Suprapubic skin (tissue), 4 donors: Measurements from ENCODE around the gene TRMT112. TPM values are rescaled to one million over a fixed set of nuclear protein-coding genes. Genes with fewer than 3 reads are reported as not detected.

Experiments
- DNase-seq, 2 donors: peaks; one replicate each; pipeline ENCODE4 v3.0.0-alpha.2; 2019; ENCODE audit warnings: low spot score in 2 of 2
- H3K27ac ChIP-seq: fragments of 200-600 bp; sonication (generic); one replicate; pipeline ENCODE4 v1.5.1; 2019
- H3K27me3 ChIP-seq: fragments of 200-600 bp; sonication (generic); one replicate; pipeline ENCODE4 v1.5.1; 2019
- H3K36me3 ChIP-seq: fragments of 200-600 bp; sonication (generic); one replicate; pipeline ENCODE4 v1.5.1; 2019
- H3K4me1 ChIP-seq: fragments of 200-600 bp; sonication (generic); one replicate; pipeline ENCODE4 v1.5.1; 2019
- H3K4me3 ChIP-seq: fragments of 200-600 bp; sonication (generic); one replicate; pipeline ENCODE4 v1.5.1; 2019; ENCODE audit warnings: mild to moderate bottlenecking
- H3K9me3 ChIP-seq: fragments of 200-600 bp; sonication (generic); one replicate; pipeline ENCODE4 v1.5.1; 2019
- CTCF ChIP-seq, 2 donors: fragments of 200-600 bp in 1 of 2; fragments of 450-650 bp in 1 of 2; sonication (generic) in 1 of 2; IDR thresholded peaks; one replicate each; pipeline ENCODE4 v1.5.1; 2016 to 2019; ENCODE audit warnings: antibody characterized with exemption in 2 of 2, mild to moderate bottlenecking in 1 of 2, moderate library complexity in 1 of 2
- EP300 ChIP-seq: sonication (generic); formaldehyde crosslinking; IDR thresholded peaks from one replicate; pipeline ENCODE4 v1.6.1; 2017; ENCODE audit warnings: antibody characterized with exemption
- POLR2A ChIP-seq, 2 donors: fragments of 450-650 bp; IDR thresholded peaks; one replicate each; pipeline ENCODE4 v1.6.1; 2017; ENCODE audit warnings: antibody characterized with exemption in 2 of 2, mild to moderate bottlenecking in 2 of 2, moderate library complexity in 2 of 2
- POLR2AphosphoS5 ChIP-seq, 3 donors: sonication (generic); formaldehyde crosslinking; IDR thresholded peaks; one replicate each; pipeline ENCODE4 v1.6.1; 2017; ENCODE audit warnings: antibody characterized with exemption in 3 of 3
- WGBS: methylation state at CpG from one replicate; pipeline ENCODE4 v1.1.5; 2018; 5-methylcytosine and 5-hydroxymethylcytosine counted together
- total RNA-seq, 4 donors: library from RNA; depleted of rRNA; stranded (reverse); fragments of >200 nt; gene quantifications; one replicate each; pipeline ENCODE4 v1.1.0, GENCODE V29; 2016

TRMT112 gene
- total RNA-seq, 4 donors from 2014 or later = 170 to 332 (median 255) TPM

DNA sequence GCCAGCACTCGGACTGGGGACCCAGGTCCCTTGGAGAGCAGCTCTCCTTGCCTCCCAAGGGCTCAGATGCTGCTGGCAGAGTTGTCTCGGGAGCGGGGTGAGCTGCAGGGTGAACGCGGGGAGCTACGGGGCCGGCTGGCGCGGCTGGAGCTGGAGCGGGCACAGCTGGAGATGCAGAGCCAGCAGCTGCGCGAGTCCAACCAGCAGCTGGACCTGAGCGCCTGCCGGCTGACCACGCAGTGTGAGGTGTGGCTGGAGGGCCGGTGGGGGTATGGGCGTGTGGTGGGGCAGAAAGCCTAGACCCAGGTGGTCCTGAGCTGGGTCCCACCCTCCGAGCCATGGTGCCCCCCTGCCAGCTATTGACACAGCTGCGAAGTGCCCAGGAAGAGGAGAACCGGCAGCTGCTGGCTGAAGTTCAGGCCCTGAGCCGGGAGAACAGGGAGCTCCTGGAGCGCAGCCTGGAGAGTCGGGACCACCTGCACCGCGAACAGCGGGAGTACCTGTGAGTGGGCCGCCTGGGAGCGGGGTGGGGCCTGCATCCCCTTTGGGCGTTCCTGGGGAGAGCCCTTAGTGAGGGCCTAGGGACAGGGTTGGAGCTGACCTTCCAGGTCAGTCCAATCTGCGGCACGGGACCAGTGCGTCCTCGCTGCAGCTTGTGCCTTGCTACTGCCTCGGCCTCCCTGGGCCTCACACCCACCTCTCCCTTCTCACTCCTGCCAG lies 35.8 kb upstream of the TRMT112 start:
- Histone ChIP-seq H3K9me3 (no peaks in the 10 kb centered on the region), H3K27ac (no peak overlapping the region), H3K4me1 (peaks cover 32% of the 10 kb centered on the region), H3K27me3 (no peaks in the 10 kb centered on the region), H3K4me3 (no peak overlapping the region), H3K36me3 (no peaks in the 10 kb centered on the region)
- 100% methylated on average over 3 of the region's 34 CpGs for WGBS
- no peak for TF ChIP-seq CTCF (IDR thresholded peaks at IDR 0.05)
- TF ChIP-seq POLR2A (IDR thresholded peaks at IDR 0.05) = no peak
- no peak for TF ChIP-seq POLR2AphosphoS5 (IDR thresholded peaks at IDR 0.05)
- TF ChIP-seq EP300 = no peak
- DNase-seq = no peak

DNA sequence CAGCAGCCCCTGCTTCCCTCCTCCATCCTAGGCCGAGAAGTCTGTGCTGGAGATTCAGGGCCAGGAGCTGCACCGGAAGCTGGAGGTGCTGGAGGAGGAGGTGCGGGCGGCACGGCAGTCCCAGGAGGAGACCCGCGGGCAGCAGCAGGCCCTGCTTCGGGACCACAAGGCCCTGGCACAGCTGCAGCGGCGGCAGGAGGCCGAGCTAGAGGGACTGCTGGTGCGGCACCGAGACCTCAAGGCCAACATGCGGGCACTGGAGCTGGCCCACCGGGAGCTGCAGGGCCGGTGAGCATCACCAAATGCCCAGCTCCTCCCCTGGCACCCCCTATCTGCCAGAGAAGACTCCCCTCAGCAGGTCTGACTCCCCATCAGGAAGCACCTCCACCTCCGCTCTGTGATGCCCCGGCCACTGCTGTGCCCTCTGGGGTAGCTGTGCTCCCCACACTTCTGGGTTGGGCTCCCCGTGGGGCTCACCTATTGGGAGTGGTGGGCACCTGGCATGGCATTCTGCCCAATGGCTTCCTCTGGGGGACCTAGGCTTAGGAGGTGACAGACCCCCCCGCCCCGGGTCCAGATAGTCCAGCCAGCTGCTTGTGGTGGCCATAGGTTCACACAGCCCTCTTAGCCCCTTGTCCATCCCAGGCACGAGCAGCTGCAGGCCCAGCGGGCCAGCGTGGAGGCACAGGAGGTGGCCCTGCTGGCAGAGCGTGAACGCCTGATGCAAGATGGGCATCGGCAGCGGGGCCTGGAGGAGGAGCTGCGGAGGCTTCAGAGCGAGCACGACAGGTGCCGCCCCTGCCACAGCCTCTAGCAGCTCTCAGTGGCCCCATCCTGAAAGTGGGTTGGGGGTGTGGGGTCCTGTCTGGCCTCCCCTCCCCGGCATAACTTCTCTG lies 35.0 kb upstream of the TRMT112 start:
- Histone ChIP-seq H3K4me1 (peaks cover 27% of the 10 kb centered on the region), H3K36me3 (no peaks in the 10 kb centered on the region), H3K27ac (no peak overlapping the region), H3K9me3 (no peaks in the 10 kb centered on the region), H3K4me3 (no peak overlapping the region), H3K27me3 (no peaks in the 10 kb centered on the region)
- DNase-seq = no peak
- 91% methylated on average over 15 of the region's 33 CpGs for WGBS
- no peak for TF ChIP-seq POLR2A (IDR thresholded peaks at IDR 0.05)
- TF ChIP-seq CTCF (IDR thresholded peaks at IDR 0.05) = no peak
- no peak for TF ChIP-seq POLR2AphosphoS5 (IDR thresholded peaks at IDR 0.05)
- TF ChIP-seq EP300 = no peak

DNA sequence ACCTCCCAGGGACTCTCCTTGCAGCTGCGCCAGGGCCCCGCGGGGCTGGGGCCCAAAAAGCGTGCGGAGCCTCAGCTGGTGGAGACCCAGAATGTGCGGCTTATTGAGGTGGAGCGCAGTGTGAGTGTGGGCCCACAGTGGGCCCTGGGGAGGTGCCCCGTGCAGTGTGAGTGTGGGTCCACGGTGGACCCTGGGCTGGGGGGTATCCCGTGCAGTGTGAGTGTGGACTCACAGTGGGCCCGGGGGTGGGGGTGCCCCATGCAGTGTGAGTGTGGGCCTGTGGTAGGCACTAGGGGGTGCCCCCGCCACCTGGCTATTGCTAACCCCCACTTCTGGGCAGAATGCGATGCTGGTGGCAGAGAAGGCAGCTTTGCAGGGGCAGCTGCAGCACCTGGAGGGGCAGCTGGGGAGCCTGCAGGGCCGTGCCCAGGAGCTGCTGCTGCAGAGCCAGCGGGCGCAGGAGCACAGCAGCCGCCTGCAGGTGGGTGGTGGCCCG lies 33.8 kb upstream of the TRMT112 start:
- 90% methylated on average over 2 of the region's 18 CpGs for WGBS
- TF ChIP-seq CTCF (IDR thresholded peaks at IDR 0.05) (no peak), POLR2A (IDR thresholded peaks at IDR 0.05) (no peak), EP300 (no peak), POLR2AphosphoS5 (IDR thresholded peaks at IDR 0.05) (no peak)
- no peak overlapping the region for H3K4me3 ChIP-seq
- H3K27me3 ChIP-seq = no peaks in the 10 kb centered on the region
- H3K9me3 ChIP-seq = no peaks in the 10 kb centered on the region
- no peaks in the 10 kb centered on the region for H3K36me3 ChIP-seq
- no peak overlapping the region for H3K27ac ChIP-seq
- H3K4me1 ChIP-seq = peaks cover 26% of the 10 kb centered on the region
- no peak for DNase-seq

DNA sequence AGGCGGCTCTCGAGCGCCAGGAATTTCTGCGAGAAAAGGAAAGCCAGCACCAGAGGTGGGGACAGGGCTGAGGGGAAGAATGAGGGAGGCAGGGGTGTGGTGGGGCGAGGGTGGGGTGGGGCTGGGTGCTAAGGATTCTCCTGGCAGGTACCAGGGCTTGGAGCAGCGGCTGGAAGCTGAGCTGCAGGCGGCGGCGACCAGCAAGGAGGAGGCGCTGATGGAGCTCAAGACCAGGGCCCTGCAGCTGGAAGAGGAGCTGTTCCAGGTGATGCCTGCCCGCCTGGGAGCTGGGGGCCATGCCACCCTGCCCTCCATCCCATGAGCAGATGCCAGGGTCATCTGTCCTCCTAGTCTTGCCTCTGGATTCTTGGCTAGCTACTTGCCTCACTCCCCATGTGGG lies 32.0 kb upstream of the TRMT112 start:
- WGBS = 58% methylated on average over 9 of the region's 11 CpGs
- Histone ChIP-seq H3K4me3 (no peak overlapping the region), H3K4me1 (peaks cover 12% of the 10 kb centered on the region), H3K36me3 (no peaks in the 10 kb centered on the region), H3K9me3 (no peaks in the 10 kb centered on the region), H3K27ac (no peak overlapping the region), H3K27me3 (no peaks in the 10 kb centered on the region)
- TF ChIP-seq POLR2AphosphoS5 (IDR thresholded peaks at IDR 0.05) (no peak), POLR2A (IDR thresholded peaks at IDR 0.05) (no peak), EP300 (no peak), CTCF (IDR thresholded peaks at IDR 0.05) (no peak)
- DNase-seq = no peak

DNA sequence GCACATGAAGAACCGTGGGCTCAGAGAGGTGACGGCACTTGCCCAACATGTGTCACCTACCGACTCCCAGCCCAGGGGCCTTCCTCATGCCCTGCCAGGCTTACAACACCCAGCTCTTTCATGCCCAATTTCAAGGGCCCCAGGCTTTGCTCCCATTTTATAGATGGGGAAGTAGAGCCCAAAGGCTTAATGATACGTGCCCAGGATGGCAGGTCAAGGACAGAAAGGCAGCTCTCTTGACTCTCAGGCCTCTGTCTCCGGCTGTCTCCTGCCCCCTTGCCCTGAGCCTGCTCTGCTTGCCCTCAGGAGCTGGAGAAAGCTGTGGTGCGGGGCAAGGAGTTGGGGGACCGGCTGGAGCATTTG lies 31.6 kb upstream of the TRMT112 start:
- H3K27ac ChIP-seq = no peak overlapping the region
- TF ChIP-seq CTCF (IDR thresholded peaks at IDR 0.05) = no peak
- no peak for TF ChIP-seq POLR2A (IDR thresholded peaks at IDR 0.05)
- TF ChIP-seq POLR2AphosphoS5 (IDR thresholded peaks at IDR 0.05) = no peak
- no peak for TF ChIP-seq EP300
- DNase-seq = no peak
- H3K9me3 ChIP-seq = no peaks in the 10 kb centered on the region
- H3K4me3 ChIP-seq = no peak overlapping the region
- peaks cover 12% of the 10 kb centered on the region for H3K4me1 ChIP-seq
- no peaks in the 10 kb centered on the region for H3K27me3 ChIP-seq
- 90% methylated on average over 5 of the region's 7 CpGs for WGBS
- no peaks in the 10 kb centered on the region for H3K36me3 ChIP-seq
